Spleen (tissue), 7 donors: ENCODE results near the gene FUT9.

Experiments used
- CTCF ChIP-seq, 11 experiments: fragments of 200-600 bp in 7 of 11; fragments of 450-650 bp in 4 of 11; sonication (generic) in 4 of 11; IDR thresholded peaks in 8 of 11; conservative IDR thresholded peaks in 3 of 11; 1 replicate in 7 of 11; 2 replicates in 4 of 11; pipeline versions ENCODE4 v1.4.0 to v1.8.0; 2016 to 2021; ENCODE audit warnings: antibody characterized with exemption in 11 of 11, inconsistent platforms in 4 of 11, mild to moderate bottlenecking in 1 of 11
- POLR2A ChIP-seq, 3 donors: fragments of 450-650 bp; IDR thresholded peaks; one replicate each; pipeline ENCODE4 v1.5.1; 2017; ENCODE audit warnings: antibody characterized with exemption in 3 of 3, mild to moderate bottlenecking in 1 of 3
- POLR2AphosphoS5 ChIP-seq, 3 donors: sonication (generic); formaldehyde crosslinking; IDR thresholded peaks; one replicate each; pipeline ENCODE4 v1.5.1; 2017; ENCODE audit warnings: antibody characterized with exemption in 3 of 3
- donor health status: DM: no; HTN: no; CAD: no; lungs with moderate emphysema.
- donor health status: DM: no; HTN: no; CAD: no.
- donor health status: DM: no; HTN: no; CAD: no.

GRCh38 chr6:96153775-96154174, 138.0 kb downstream of the FUT9 start:
- TF ChIP-seq CTCF (IDR thresholded peaks at IDR 0.05 in 8 of 11, conservative IDR thresholded peaks at IDR 0.05 in 3 of 11) (no peak), POLR2AphosphoS5 (IDR thresholded peaks at IDR 0.05) (no peak), POLR2A (IDR thresholded peaks at IDR 0.05) (no peak)
